RPMI8226 (cell line): ENCODE data around the gene NXPH2.
A peak's percentile ranks its signal among the peaks of the same experiment; 100 is the strongest.
"Not testable (repeated sequence)": the region's sequence is repeated elsewhere in the genome, so short reads cannot be mapped to it uniquely, and the experiment has no call there.

ENCODE experiments used
- DNase-seq: peaks from one replicate; pipeline ENCODE4 v3.0.0-alpha.2; 2015

NXPH2 gene

GRCh38 chr2:138707392-138708074, 72.7 kb downstream of the NXPH2 start:
- DNase-seq: no peak

DNA sequence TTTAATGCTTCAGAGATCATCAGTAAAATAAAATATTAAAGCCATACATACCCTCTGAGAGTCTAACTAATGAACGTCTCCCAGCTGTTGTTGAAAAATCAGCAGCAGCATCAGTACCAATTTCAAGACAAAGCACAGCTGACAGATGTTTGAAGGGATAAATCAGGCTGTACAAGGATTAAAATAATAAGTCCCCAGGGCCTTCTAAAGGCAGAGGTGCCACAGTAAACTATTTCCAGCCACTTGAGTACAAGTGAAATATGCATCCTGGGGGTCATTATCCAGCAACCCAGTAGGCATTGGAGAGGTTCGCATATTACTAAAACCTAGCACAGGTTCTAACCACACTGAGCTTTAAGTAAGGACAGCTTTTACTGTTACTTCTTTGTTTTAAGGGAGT, 76.9 kb downstream of the NXPH2 start:
- DNase-seq: no peak

DNA sequence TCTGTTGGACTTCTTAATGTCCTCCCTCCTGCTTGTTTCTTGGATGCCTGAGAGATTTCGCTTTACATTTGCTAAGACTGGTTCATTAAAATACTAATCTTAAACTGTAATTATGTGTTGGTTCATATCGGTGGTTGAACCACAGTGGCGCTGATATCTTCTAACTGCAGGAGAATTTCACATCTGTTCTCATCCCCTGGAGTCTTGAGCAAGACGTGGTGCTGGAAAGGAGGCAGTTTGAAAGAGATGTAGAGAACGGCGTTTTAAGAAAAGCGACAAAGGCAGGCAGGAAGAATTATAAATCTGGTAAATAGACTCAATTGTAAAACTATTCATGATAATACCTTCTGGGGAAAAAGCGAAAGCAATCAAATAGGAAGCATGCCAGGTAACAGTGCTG, 79.5 kb downstream of the NXPH2 start:
- no peak for DNase-seq

GRCh38 chr2:138699421-138699820, 80.8 kb downstream of the NXPH2 start:
- no peak for DNase-seq

GRCh38 chr2:138698428-138698827, 81.8 kb downstream of the NXPH2 start:
- no peak for DNase-seq

GRCh38 chr2:138691667-138692066, 88.5 kb downstream of the NXPH2 start:
- no peak for DNase-seq

- DNase-seq: no peak
Observed at GRCh38 chr2:138689705-138690104, 90.5 kb downstream of the NXPH2 start.

- DNase-seq: no peak
Observed at GRCh38 chr2:138682163-138682562, 98.0 kb downstream of the NXPH2 start.

- no peak for DNase-seq
Observed at GRCh38 chr2:138677221-138677620, 103.0 kb downstream of the NXPH2 start.

DNA sequence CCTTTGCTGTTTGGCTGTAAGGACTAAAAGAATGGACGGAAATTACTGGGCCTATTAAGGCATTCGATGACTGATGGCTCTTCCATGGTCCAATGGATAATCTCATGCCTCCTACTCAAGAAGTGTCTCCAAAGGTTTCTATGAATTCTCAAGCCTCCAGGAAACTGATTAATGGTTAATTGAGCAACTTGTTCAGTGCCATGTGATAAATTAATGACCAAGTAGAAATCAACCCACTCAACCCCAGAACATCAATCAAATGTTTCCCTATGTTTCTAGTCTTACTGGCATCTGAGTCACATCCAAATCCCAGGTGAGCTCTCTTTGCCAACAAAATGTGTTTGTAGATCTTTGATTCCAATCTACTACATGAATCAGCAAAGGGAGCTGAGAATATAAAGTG, 103.6 kb downstream of the NXPH2 start:
- DNase-seq: no peak

GRCh38 chr2:138671566-138671965, 108.6 kb downstream of the NXPH2 start:
- no peak for DNase-seq

DNA sequence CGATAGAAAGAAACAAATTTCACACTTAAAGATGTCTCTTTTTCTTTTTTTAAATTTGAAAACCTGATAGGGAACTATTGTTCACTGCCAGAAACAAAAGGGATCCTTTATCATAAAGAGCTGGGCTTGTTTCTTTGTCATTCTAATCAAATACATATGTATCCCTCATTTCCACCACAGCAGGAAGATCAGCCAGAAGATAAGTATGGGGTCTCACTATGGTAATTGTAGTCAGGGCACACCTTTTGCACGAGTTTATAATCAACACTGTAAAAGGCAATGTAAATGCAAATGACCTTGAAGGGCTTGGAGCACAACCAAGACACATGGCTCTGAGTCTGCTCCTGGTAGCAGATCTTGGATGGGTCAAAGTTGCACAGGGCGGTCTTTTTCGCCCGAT, 109.5 kb downstream of the NXPH2 start:
- no peak for DNase-seq

DNA sequence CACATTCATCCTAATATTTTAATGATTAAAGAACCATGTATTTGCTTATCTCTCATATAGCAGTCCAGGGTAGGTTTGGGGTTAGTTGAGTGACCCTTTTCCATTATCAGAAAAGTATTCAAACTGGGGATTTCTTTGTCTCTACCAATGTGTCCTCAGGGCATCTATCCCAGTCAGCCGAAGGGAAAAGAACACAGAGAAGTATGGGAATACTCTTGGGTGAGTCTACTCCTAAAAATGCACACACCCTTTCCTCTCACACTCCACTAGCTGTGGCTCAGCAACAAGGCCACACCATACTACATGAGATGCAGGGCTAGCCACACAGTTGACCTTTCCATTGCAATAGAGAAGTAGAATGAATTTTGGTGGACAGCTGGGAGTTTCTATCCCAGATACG, 114.3 kb downstream of the NXPH2 start:
- no peak for DNase-seq

DNA sequence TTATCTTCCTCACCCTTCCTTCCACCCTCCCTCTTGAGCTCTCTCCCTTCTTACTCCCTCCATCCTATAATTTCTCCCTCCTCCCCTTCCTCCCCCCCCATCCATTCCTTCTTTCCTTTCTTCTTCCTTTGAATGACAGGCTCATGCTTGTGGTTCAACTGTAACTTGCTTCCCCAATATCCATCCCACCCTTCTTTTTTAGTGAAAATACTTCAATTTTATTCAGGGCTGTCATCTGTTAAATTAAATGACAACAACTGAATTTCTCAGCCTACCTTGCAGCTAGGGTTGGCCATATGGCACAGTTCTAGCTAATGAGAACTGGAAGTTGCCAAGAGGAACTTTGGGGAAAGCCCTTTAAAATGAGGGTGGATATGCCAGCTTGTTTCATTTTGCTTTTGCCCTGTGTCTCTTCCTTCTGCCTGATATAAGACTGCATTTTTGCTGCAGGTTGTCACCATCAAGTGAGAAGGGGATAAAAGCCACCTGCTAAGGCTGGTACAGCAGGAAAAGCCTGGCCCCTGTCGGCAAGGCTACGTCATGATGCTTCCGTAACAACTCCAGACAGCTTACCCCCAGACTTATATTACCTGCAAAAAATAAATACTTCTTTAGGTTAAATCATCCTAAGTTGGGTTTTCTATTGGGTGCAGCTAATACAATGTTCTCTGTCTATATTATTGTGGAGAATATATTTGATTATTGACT, 121.8 kb downstream of the NXPH2 start:
- peak; percentile 10 for DNase-seq

GRCh38 chr2:138654146-138654545, 126.0 kb downstream of the NXPH2 start:
- no peak for DNase-seq

- DNase-seq: no peak
Observed at GRCh38 chr2:138652378-138652777, 127.8 kb downstream of the NXPH2 start.

DNA sequence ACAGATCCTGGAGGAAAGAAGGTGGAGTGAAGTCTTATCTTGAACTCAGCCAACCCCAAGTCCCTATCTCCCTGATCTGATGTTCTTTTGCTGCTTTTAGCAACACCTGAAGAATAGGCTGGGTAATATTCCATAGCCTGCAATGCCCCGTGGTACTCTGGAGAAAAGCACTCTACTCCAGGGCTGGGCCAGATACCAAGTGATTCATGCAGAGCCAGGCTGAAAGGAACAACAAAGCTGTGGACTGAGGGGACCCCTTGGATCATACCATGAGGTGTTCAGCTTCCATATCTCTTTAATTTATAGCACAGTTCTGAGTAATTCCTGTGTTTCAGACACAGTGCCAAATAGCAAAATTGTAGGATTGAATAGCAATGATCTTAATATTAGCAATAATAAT, 130.6 kb downstream of the NXPH2 start:
- no peak for DNase-seq

GRCh38 chr2:138648606-138649005, 131.6 kb downstream of the NXPH2 start:
- no peak for DNase-seq

DNA sequence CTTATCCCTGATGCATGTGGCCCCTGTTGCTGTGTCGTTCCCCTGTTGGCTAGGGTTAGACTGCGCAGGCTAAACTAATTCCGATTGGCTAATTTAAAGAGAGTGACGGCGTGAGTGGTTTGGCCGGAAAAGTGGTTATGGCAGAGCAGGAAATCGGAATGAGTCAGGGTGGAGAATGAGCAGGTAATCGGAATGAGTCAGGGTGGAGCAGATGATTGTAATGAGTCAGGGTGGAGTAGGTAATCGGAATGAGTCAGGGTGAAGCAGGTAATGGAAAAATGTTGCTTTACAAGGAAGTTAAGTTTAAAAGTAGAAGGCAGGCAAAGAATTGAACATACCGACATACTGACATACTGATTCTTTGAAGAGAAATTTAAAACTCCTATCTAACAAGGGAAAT, 135.4 kb downstream of the NXPH2 start:
- DNase-seq: not testable (repeated sequence)

DNA sequence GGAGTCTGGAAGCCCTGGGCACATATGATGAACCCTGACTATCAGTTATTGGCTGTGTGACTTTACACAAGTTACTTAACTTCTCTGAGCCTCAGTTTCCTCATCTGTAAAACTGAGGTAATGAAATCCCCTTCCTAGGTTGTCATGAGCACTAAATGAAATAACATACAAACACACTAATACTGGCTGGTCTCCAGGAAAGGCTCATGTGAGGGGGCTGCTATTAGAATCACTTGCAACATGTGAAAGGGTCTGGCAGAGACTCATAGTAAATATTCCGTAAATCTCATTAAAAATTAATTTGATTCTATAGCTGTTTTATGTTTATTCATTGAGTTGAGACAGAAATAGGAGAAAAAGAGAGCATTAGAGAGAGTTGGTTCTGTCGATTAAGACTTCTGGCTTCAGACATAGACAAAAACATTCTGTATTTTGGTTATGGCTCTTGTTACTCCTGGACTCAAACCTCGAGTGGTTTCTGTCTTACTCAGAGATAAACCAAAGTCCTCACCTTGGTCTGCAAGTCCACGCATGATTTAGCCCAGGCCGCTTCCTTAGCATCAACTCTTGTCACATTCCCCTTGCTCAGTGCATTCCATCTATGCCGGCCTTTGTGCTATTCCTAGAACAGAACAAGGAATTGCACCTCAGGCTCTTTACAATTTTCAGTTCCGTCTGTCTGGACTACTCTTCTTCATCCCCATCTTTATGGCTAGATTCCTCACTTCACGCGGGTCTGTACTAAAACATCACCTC, 139.1 kb downstream of the NXPH2 start:
- DNase-seq: no peak

DNA sequence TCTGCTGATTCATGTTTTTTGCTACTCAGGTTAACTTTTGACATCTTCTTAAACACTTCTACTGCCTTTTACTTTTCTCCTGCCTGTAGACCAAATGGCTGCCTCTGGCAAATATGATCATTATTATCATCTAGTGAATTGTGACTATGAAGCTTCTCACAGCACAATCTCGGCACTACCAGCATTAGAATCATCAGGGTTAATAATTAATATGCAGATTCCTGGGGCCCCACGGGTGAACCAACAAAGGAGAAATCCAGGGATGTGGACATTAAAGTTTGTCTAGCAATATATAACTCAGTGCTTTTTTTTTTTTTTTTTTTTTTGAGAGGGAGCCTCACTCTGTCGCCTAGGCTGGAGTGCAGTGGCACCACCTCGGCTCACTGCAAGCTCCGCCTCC, 142.5 kb downstream of the NXPH2 start:
- DNase-seq: no peak

DNA sequence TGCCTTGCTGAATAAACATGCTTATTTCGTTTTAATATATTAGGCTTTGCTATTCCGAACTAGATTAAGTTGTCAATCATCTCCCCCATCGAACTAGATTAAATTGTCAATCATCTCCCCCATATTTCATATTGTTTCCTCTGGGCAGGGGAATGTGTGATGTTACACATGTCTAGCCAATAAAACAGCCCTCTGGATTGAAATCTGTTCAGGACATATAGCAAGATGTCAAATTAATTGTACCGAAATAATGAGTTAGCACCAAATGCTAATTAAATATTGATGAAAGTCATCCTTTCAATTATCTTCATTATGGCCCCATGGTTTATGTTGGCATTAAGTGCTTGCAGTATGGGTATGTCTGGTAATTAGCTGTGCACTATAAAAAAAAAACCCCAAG, 143.1 kb downstream of the NXPH2 start:
- no peak for DNase-seq

DNA sequence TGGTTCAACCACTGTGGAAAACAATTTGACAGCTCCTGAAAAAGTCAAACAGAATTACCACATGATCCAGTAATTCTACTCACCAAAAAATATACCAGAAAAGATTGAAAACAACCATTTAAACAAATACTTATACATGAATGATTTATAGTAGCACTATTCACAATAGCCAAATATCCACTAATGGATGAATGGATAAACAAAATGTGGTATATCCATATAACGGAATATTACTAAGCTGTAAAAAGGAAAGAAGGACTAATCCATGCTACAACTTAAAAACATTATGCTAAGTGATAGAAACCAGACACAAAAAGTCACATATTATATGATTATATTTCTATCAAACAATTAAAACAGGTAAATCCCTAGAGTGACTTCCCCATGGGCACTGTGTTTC, 147.1 kb downstream of the NXPH2 start:
- no peak for DNase-seq

GRCh38 chr2:138632066-138632620, 148.0 kb downstream of the NXPH2 start:
- DNase-seq: no peak
